OCI-LY3 (cell line): ENCODE data around the gene KLHDC4.

Experiments
- CTCF ChIP-seq: fragments of 200-600, 300-600 bp; sonication (generic); IDR thresholded peaks from 2 replicates; pipeline ENCODE4 v1.5.1; 2014; ENCODE audit warnings: antibody characterized with exemption, low read length, low read depth
- EZH2phosphoT487 ChIP-seq: fragments of 200-600 bp; shearing (Covaris generic); IDR thresholded peaks from 2 replicates; pipeline ENCODE4 v1.6.1; 2018; ENCODE audit warnings: antibody characterized with exemption, mixed run types, low read depth

GRCh38 chr16:87778830-87779579, 13.2 kb upstream of the KLHDC4 start:
- TF ChIP-seq CTCF (peak; percentile 75), EZH2phosphoT487 (no peak)
